Measurements from ENCODE around the gene MRPS9. TPM values are rescaled to one million over a fixed set of nuclear protein-coding genes. Genes with fewer than 3 reads are reported as not detected.
A peak's percentile ranks its signal among the peaks of the same experiment; 100 is the strongest.

MRPS9 gene
- 10 to 100 TPM; 12.1 to 19.3 (median 14.5) TPM for total RNA-seq
- long read RNA-seq, partial matches to known transcripts = 1 of 6 reads
- long read RNA-seq, other reads (novel, unspliced or antisense) = 1 of 6 reads

DNA sequence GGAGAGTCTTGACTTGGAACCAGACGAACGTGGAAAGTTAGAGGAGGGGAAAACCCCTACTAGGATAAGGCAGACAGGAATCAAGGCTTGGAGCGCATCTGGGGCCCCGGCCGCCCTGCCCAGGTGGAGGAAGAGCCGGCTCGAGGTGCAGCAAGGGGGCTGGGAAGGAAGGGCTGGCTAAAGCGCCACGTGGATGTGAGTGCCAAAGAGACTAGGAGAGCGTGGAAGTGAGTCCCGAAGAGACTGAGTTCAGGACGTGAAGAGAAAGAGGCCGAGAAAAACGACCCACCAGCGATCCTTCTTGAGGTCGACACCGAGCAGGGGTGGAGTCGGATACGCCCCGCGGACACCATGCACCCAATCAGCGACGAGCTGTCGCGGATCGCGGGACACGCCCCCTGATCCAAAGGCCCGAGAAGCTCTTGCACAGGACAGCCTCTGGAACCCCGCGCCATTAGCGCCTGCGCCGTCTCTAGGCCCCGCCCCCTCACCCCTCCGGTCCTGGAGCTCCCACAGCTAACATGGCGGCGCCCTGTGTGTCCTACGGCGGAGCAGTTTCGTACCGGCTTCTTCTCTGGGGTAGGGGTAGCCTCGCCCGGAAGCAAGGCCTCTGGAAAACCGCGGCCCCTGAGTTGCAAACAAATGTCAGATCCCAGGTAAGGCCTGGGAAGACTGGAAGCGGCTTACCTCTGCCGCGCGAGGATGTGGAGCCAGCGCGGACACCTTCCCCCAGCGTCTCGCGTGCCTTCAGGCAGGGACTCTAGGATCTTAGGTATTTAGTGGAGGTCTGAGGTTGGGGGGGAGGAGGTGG lies at the start of gene MRPS9:
MRPS9 (plus strand) TSS at position 498 of the 811 bp plus-strand sequence; CDS start at position 522, 24 bp downstream.
- peaks cover 0 to 26% (median 0%) of the 10 kb centered on the region in 4 donors for H3K4me1 ChIP-seq
- DNase-seq (peak; percentile 98 to 99 (median 99)), ATAC-seq (peak; percentile 99 to 100 (median 100))
- H3K36me3 ChIP-seq = no peaks in the 10 kb centered on the region
- H3K27ac ChIP-seq = peak within 1 kb of the TSS; percentile 47 to 68 (median 61)
- TF ChIP-seq, protein P1, sequence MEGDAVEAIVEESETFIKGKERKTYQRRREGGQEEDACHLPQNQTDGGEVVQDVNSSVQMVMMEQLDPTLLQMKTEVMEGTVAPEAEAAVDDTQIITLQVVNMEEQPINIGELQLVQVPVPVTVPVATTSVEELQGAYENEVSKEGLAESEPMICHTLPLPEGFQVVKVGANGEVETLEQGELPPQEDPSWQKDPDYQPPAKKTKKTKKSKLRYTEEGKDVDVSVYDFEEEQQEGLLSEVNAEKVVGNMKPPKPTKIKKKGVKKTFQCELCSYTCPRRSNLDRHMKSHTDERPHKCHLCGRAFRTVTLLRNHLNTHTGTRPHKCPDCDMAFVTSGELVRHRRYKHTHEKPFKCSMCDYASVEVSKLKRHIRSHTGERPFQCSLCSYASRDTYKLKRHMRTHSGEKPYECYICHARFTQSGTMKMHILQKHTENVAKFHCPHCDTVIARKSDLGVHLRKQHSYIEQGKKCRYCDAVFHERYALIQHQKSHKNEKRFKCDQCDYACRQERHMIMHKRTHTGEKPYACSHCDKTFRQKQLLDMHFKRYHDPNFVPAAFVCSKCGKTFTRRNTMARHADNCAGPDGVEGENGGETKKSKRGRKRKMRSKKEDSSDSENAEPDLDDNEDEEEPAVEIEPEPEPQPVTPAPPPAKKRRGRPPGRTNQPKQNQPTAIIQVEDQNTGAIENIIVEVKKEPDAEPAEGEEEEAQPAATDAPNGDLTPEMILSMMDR (IDR thresholded peaks at IDR 0.05) = no peak
- peak; percentile 59 for TF ChIP-seq POLR2A (IDR thresholded peaks at IDR 0.05)
- H3K4me3 ChIP-seq = peak within 1 kb of the TSS; percentile 82 to 88 (median 84)
- WGBS (ENCODE audit: insufficient coverage, low coverage, low lambda C conversion rate, missing lambda C conversion rate) = 2% methylated on average over 18 of the region's 55 CpGs
- H3K9me3 ChIP-seq = no peaks in the 10 kb centered on the region
- no peaks in the 10 kb centered on the region for H3K27me3 ChIP-seq
- intact Hi-C loops (cut with DNase I) = no loop called here

DNA sequence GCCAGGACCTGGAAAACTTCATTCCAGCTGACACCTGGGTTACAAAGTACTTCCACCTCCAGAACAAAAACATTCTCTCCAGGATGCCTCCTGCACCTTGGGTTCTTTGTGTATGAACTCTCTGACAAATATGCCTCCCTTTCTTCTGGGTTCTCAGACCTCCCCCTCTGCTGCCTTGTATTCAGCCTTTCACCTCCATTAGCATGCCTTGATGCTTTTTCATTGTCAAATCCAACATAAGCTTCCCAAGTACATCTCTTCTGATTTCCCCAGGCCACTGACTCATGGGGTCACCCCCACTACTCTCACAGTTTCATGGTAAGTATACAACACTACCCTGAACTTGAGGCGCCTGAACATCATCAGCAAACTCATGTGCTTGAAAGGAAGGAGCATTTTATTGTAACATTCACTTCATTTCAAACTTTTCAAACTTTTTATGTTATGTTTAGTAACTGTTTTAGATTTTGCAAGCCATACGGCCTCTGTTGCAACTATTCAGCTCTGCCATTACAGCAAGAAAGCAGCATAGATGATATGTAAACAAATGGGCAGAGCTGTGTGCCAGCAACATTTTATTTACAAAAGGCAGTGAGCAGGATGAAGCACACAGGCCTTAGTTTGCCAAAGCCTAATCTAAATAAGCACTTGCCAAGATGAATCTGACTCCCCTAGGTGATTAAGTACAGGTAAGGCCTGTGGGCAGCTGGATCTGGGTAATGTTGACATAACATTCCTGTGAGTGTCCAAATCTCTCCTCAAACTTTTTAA lies 32.5 kb upstream of the MRPS9 start:
- 35% methylated on average over 2 of the region's 2 CpGs for WGBS (ENCODE audit: insufficient coverage, low coverage, low lambda C conversion rate, missing lambda C conversion rate)
- Histone ChIP-seq H3K4me3 (no peak overlapping the region), H3K4me1 (peaks cover 0 to 4% (median 0%) of the 10 kb centered on the region in 4 donors), H3K36me3 (no peaks in the 10 kb centered on the region), H3K27ac (no peak overlapping the region), H3K9me3 (no peaks in the 10 kb centered on the region), H3K27me3 (no peaks in the 10 kb centered on the region)
- TF ChIP-seq, protein P1 (IDR thresholded peaks at IDR 0.05) = no peak
- no peak for TF ChIP-seq POLR2A (IDR thresholded peaks at IDR 0.05)
- ATAC-seq = peak; percentile 95 to 100 (median 98)
- intact Hi-C loops (cut with DNase I) = no loop called here
- peak in 1 of 3 donors; percentile 58 for DNase-seq

DNA sequence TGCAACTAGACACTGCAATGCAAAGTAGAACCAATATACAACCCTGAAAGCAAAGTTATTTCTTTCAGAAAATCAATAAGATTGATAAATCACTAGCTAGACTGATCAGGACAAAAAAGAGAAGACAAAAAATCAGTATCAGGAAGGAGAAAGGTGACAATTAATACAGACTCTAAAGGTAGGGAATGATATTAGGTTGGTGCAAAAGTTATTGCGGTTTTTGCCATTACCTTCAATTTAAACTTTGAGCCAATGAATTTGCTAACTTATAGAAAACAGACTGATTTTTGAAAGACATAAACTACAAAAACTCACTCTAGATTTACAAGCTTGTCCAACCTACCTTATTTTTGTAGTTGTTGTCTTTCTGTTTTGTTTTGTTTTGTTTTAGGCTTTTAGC lies 30.5 kb upstream of the MRPS9 start:
- DNase-seq (no peak), ATAC-seq (no peak)
- intact Hi-C loops (cut with DNase I) = no loop called here
- WGBS (ENCODE audit: insufficient coverage, low coverage, low lambda C conversion rate, missing lambda C conversion rate) = 63% methylated on average over 1 of the region's 1 CpG
- Histone ChIP-seq H3K27me3 (no peaks in the 10 kb centered on the region), H3K9me3 (no peaks in the 10 kb centered on the region), H3K4me1 (peaks cover 0 to 4% (median 0%) of the 10 kb centered on the region in 4 donors), H3K4me3 (no peak overlapping the region), H3K27ac (no peak overlapping the region), H3K36me3 (no peaks in the 10 kb centered on the region)
- TF ChIP-seq, protein P1 (IDR thresholded peaks at IDR 0.05) = no peak
- no peak for TF ChIP-seq POLR2A (IDR thresholded peaks at IDR 0.05)

DNA sequence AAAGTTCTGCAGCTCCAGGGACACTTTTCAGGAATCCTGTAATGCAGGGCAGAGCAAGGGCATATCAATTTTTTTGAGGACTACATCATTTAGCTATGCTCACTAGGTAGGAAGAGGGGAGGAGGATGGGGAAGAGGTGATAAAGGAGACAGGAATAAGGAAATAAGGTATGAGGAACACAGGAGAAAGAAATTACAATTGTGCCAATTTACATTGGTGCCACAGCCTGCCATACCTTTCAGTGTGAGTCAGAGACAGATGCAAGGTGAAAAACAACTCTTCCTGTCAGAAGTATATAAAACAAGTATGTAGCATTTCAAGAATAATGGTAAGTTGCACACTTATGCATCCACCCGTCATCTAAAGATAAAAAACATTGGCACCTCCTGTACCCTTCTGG lies 5.4 kb upstream of the MRPS9 start:
- Histone ChIP-seq H3K9me3 (no peaks in the 10 kb centered on the region), H3K4me3 (no peak overlapping the region), H3K4me1 (no peaks in the 10 kb centered on the region), H3K36me3 (no peaks in the 10 kb centered on the region), H3K27me3 (no peaks in the 10 kb centered on the region), H3K27ac (no peak overlapping the region)
- intact Hi-C loops (cut with DNase I) = no loop called here
- 100% methylated on average over 1 of the region's 1 CpG for WGBS (ENCODE audit: insufficient coverage, low coverage, low lambda C conversion rate, missing lambda C conversion rate)
- no peak for DNase-seq
- no peak for ATAC-seq
- TF ChIP-seq, protein P1 (IDR thresholded peaks at IDR 0.05) = no peak
- TF ChIP-seq POLR2A (IDR thresholded peaks at IDR 0.05) = no peak

Measured in right lobe of liver (tissue), 6 donors.